ENCODE data around the gene ZNF3.

The ZNF3 gene

GRCh38 chr7:100111156-100111555, 29.6 kb upstream of the ZNF3 start:
- no peak for TF ChIP-seq CTCF (IDR thresholded peaks at IDR 0.05; ENCODE audit: insufficient read depth, low read length)
- no peak for TF ChIP-seq SPI1 (IDR thresholded peaks at IDR 0.05; ENCODE audit: borderline replicate concordance, low read depth)
- TF ChIP-seq GABPA (IDR thresholded peaks at IDR 0.05; ENCODE audit: low read depth), result no peak
- TF ChIP-seq REST (IDR thresholded peaks at IDR 0.05; ENCODE audit: insufficient replicate concordance, low read depth), result no peak
- no peak for TF ChIP-seq POLR2AphosphoS5 (IDR thresholded peaks at IDR 0.05; ENCODE audit: low read depth)
- H3K27ac ChIP-seq (replicated peaks), result no peak overlapping the region
- H3K27me3 ChIP-seq (ENCODE audit: insufficient read depth, poor library complexity, severe bottlenecking), result no peaks in the 10 kb centered on the region
- DNase-seq (ENCODE audit: low read depth in 1 of 2, low spot score in 1 of 2), result no peak
- H3K4me3 ChIP-seq (replicated peaks; ENCODE audit: insufficient read depth, low read length), result no peak overlapping the region

- TF ChIP-seq REST (IDR thresholded peaks at IDR 0.05; ENCODE audit: insufficient replicate concordance, low read depth), result no peak
- TF ChIP-seq GABPA (IDR thresholded peaks at IDR 0.05; ENCODE audit: low read depth), result no peak
- TF ChIP-seq SPI1 (IDR thresholded peaks at IDR 0.05; ENCODE audit: borderline replicate concordance, low read depth), result no peak
- no peak for TF ChIP-seq CTCF (IDR thresholded peaks at IDR 0.05; ENCODE audit: insufficient read depth, low read length)
- TF ChIP-seq POLR2AphosphoS5 (IDR thresholded peaks at IDR 0.05; ENCODE audit: low read depth), result no peak
- Histone ChIP-seq H3K27ac (replicated peaks) (no peak overlapping the region), H3K27me3 (ENCODE audit: insufficient read depth, poor library complexity, severe bottlenecking) (no peaks in the 10 kb centered on the region), H3K4me3 (replicated peaks; ENCODE audit: insufficient read depth, low read length) (no peak overlapping the region)
- DNase-seq (ENCODE audit: low read depth in 1 of 2, low spot score in 1 of 2), result no peak
These were observed 28.1 kb upstream of the ZNF3 start for GRCh38 chr7:100109521-100110163.

- Histone ChIP-seq H3K27ac (replicated peaks) (no peak overlapping the region), H3K27me3 (ENCODE audit: insufficient read depth, poor library complexity, severe bottlenecking) (no peaks in the 10 kb centered on the region)
These were observed 26.4 kb upstream of the ZNF3 start for GRCh38 chr7:100107890-100108289.

More at GRCh38 chr7:100107890-100108289, 26.4 kb upstream of the ZNF3 start:
- H3K4me3 ChIP-seq (replicated peaks; ENCODE audit: insufficient read depth, low read length), result no peak overlapping the region
- TF ChIP-seq SPI1 (IDR thresholded peaks at IDR 0.05; ENCODE audit: borderline replicate concordance, low read depth), result 0 out of 2 replicates have a peak, but pooled peaks have one; percentile 5
- TF ChIP-seq CTCF (IDR thresholded peaks at IDR 0.05; ENCODE audit: insufficient read depth, low read length), result no peak
- no peak for TF ChIP-seq GABPA (IDR thresholded peaks at IDR 0.05; ENCODE audit: low read depth)
- TF ChIP-seq REST (IDR thresholded peaks at IDR 0.05; ENCODE audit: insufficient replicate concordance, low read depth), result no peak
- no peak; the same call in 1 of the 2 replicates for TF ChIP-seq POLR2AphosphoS5 (IDR thresholded peaks at IDR 0.05; ENCODE audit: low read depth)
- DNase-seq (ENCODE audit: low read depth in 1 of 2, low spot score in 1 of 2), result no peak
